Fibroblast of the aortic adventitia (primary cell): Measurements from ENCODE around the gene SLC2A5. TPM values are rescaled to one million over a fixed set of nuclear protein-coding genes. Genes with fewer than 3 reads are reported as not detected.

ENCODE experiments used
- DNase-seq: peaks from one replicate; pipeline ENCODE4 v3.0.0-alpha.2; 2010; ENCODE audit warnings: low read depth
- H3K4me3 ChIP-seq: 2 replicates; pipeline ENCODE4 v1.5.1; 2011; ENCODE audit warnings: low read depth, mild to moderate bottlenecking, control low read depth, low read length, moderate library complexity
- CTCF ChIP-seq: IDR thresholded peaks from 2 replicates; pipeline ENCODE4 v1.5.1; 2011; ENCODE audit warnings: mild to moderate bottlenecking, low read length, control low read depth, inconsistent platforms; ENCODE audit not compliant: insufficient read depth
- total RNA-seq: library from RNA; depleted of rRNA; stranded (reverse); fragments of >200 nt; gene quantifications from 2 replicates; pipeline ENCODE4 v1.2.3, GENCODE V29; 2012; ENCODE audit warnings: low replicate concordance

Gene SLC2A5
- total RNA-seq, 1 donor: 0.90 TPM

- no peak for TF ChIP-seq CTCF
- no peak overlapping the region for H3K4me3 ChIP-seq
- DNase-seq: no peak
These were observed 11.6 kb downstream of the SLC2A5 start for GRCh38 chr1:9057851-9058250.

DNA sequence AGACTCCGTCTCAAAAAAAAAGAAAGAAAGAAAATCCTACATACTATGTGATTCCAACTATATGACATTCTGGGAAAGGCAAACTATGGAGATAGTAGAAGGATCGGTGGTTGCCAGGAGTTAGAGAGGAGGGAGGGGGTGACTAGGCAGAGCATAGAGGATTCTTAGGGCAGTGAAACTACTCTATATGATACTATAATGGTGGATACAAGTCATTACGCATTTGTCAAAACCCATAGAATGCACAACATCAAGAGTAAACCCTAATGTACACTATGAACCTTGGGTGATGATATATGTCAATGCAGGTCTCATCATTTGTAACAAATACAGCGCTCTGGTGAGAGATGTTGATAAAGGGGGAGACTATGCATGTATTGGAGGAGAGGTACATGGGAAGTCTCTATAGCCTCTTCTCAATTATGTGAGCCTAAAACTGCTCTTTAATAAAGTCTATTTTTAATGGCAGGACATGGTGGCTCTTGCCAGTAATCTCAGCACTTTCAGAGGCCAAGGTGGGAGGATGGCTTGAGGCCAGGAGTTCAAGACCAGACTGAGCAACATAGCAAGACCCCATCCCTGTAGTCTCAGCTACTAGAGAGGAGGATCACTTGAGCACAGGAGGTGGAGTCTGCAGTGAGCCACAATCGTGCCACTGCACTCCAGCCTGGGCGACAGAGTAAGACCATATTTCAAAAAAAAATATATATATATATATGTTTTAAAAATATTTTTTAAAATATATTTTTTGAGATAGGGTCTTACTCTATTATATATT lies 17.0 kb downstream of the SLC2A5 start:
- no peak for DNase-seq
- H3K4me3 ChIP-seq: no peak overlapping the region
- TF ChIP-seq CTCF: no peak

- no peak for TF ChIP-seq CTCF
- DNase-seq: no peak
- H3K4me3 ChIP-seq: no peak overlapping the region
These were observed 18.1 kb downstream of the SLC2A5 start for GRCh38 chr1:9051379-9051778.

GRCh38 chr1:9050803-9051202 lies 18.6 kb downstream of the SLC2A5 start:
- H3K4me3 ChIP-seq: no peak overlapping the region
- DNase-seq: no peak
- TF ChIP-seq CTCF: no peak

- H3K4me3 ChIP-seq: no peak overlapping the region
- DNase-seq: no peak
These were observed 20.9 kb downstream of the SLC2A5 start for GRCh38 chr1:9048551-9048950.

GRCh38 chr1:9047019-9047418 lies 22.4 kb downstream of the SLC2A5 start:
- no peak overlapping the region for H3K4me3 ChIP-seq
- no peak for TF ChIP-seq CTCF
- no peak for DNase-seq

More at GRCh38 chr1:9048551-9048950, 20.9 kb downstream of the SLC2A5 start:
- no peak for TF ChIP-seq CTCF
